SKM-1 (cell line): ENCODE measurements around the gene TMEM131.
"Not testable (repeated sequence)": the region's sequence is repeated elsewhere in the genome, so short reads cannot be mapped to it uniquely, and the experiment has no call there.

ENCODE experiments used
- DNase-seq: peaks from one replicate; lab custom pipeline; 2025; ENCODE audit not compliant: unreplicated experiment; lab: John Stamatoyannopoulos, UW

TMEM131 gene

GRCh38 chr2:97914691-97915213 lies 81.0 kb downstream of the TMEM131 start:
- DNase-seq: no peak

GRCh38 chr2:97913846-97914245 lies 81.9 kb downstream of the TMEM131 start:
- DNase-seq: no peak

GRCh38 chr2:97911922-97912575 lies 83.7 kb downstream of the TMEM131 start:
- DNase-seq: no peak

- DNase-seq: peak; percentile 57
Measured at GRCh38 chr2:97911206-97911921, 84.4 kb downstream of the TMEM131 start.

- no peak for DNase-seq
Measured at GRCh38 chr2:97910403-97911205, 85.1 kb downstream of the TMEM131 start.

- no peak for DNase-seq
Measured at GRCh38 chr2:97908208-97908676, 87.5 kb downstream of the TMEM131 start.

- DNase-seq: no peak
Measured at GRCh38 chr2:97907369-97908100, 88.2 kb downstream of the TMEM131 start.

- no peak for DNase-seq
Measured at GRCh38 chr2:97906307-97906706, 89.4 kb downstream of the TMEM131 start.

GRCh38 chr2:97905294-97905693 lies 90.5 kb downstream of the TMEM131 start:
- no peak for DNase-seq

- DNase-seq: no peak
Measured at GRCh38 chr2:97901862-97902261, 93.9 kb downstream of the TMEM131 start.

- no peak for DNase-seq
Measured at GRCh38 chr2:97900806-97901205, 94.9 kb downstream of the TMEM131 start.

- not testable (repeated sequence) for DNase-seq
Measured at GRCh38 chr2:97893042-97893441, 102.7 kb downstream of the TMEM131 start.

GRCh38 chr2:97891611-97892010 lies 104.1 kb downstream of the TMEM131 start:
- DNase-seq: no peak

- DNase-seq: no peak
Measured at GRCh38 chr2:97889156-97889555, 106.6 kb downstream of the TMEM131 start.

GRCh38 chr2:97885841-97886240 lies 109.9 kb downstream of the TMEM131 start:
- DNase-seq: no peak

GRCh38 chr2:97880334-97880733 lies 115.4 kb downstream of the TMEM131 start:
- no peak for DNase-seq

- no peak for DNase-seq
Measured at GRCh38 chr2:97878865-97879264, 116.9 kb downstream of the TMEM131 start.

- DNase-seq: not testable (repeated sequence)
Measured at GRCh38 chr2:97878317-97878716, 117.4 kb downstream of the TMEM131 start.

GRCh38 chr2:97871096-97871780 lies 124.5 kb downstream of the TMEM131 start:
- no peak for DNase-seq

GRCh38 chr2:97870396-97870843 lies 125.3 kb downstream of the TMEM131 start:
- peak; percentile 55 for DNase-seq
